CD4-positive, alpha-beta T cell (primary cell): ENCODE results near the gene HS2ST1. TPM values are rescaled to one million over a fixed set of nuclear protein-coding genes. Genes with fewer than 3 reads are reported as not detected.

Experiments
- ATAC-seq: fragments of 200-7000 bp; cut with Tn5 transposase; one replicate; pipeline ENCODE4 v1.10.0; 2022; ENCODE audit warnings: mild to moderate bottlenecking; ENCODE audit not compliant: poor library complexity
- CTCF ChIA-PET: fragments of 350-600 bp; sonication (Branson Sonifier 250); formaldehyde crosslinking; loops from one replicate; lab custom pipeline; 2021; ENCODE audit warnings: antibody characterized with exemption, inconsistent platforms; lab: Charles Lee
- POLR2A ChIA-PET: fragments of 350-600 bp; sonication (Branson Sonifier 250); formaldehyde crosslinking; loops from one replicate; lab custom pipeline; 2021; ENCODE audit warnings: antibody characterized with exemption, inconsistent platforms; lab: Charles Lee
- DNase-seq, 14 experiments: peaks; one replicate each; pipeline ENCODE4 v3.0.0-alpha.2; 2013 to 2020; ENCODE audit warnings: mixed read lengths in 2 of 14
- H3K27ac ChIP-seq, 2 donors: one replicate each; pipeline versions ENCODE4 v1.5.1 to v1.7.0; 2013; ENCODE audit warnings: low read length in 2 of 2, low read depth in 1 of 2, mild to moderate bottlenecking in 1 of 2
- H3K27me3 ChIP-seq, 2 experiments: 1 replicate in 1 of 2; 2 replicates in 1 of 2; pipeline versions ENCODE4 v1.6.1 to v1.7.0; 2013; ENCODE audit warnings: low read length in 2 of 2, control low read depth in 1 of 2, mild to moderate bottlenecking in 1 of 2, moderate library complexity in 1 of 2; ENCODE audit not compliant: insufficient read depth in 2 of 2, control insufficient read depth in 1 of 2
- H3K36me3 ChIP-seq: one replicate; pipeline ENCODE4 v1.6.1; 2013; ENCODE audit warnings: low read length, control low read depth; ENCODE audit not compliant: insufficient read depth
- H3K4me1 ChIP-seq: one replicate; pipeline ENCODE4 v1.6.1; 2013; ENCODE audit warnings: low read length, control low read depth; ENCODE audit not compliant: insufficient read depth
- H3K4me3 ChIP-seq: one replicate; pipeline ENCODE4 v1.5.1; 2013; ENCODE audit warnings: mild to moderate bottlenecking, low read length, moderate library complexity
- H3K9me3 ChIP-seq, 2 experiments: 1 replicate in 1 of 2; 2 replicates in 1 of 2; pipeline versions ENCODE4 v1.6.1 to v1.7.0; 2013; ENCODE audit warnings: low read length in 2 of 2, mild to moderate bottlenecking in 2 of 2, control low read depth in 1 of 2, moderate library complexity in 1 of 2; ENCODE audit not compliant: control insufficient read depth in 1 of 2, insufficient read depth in 1 of 2
- H3K27ac Mint-ChIP-seq: one replicate; pipeline ENCODE4 v1.8.0; 2020; ENCODE audit warnings: mixed read lengths
- H3K27me3 Mint-ChIP-seq: one replicate; pipeline ENCODE4 v1.8.0; 2021; ENCODE audit warnings: mixed read lengths
- H3K36me3 Mint-ChIP-seq: one replicate; pipeline ENCODE4 v1.8.0; 2021; ENCODE audit warnings: low read depth, mixed read lengths
- H3K4me1 Mint-ChIP-seq: one replicate; pipeline ENCODE4 v1.8.0; 2021; ENCODE audit warnings: low read depth, mixed read lengths
- H3K4me3 Mint-ChIP-seq: one replicate; pipeline ENCODE4 v1.8.0; 2020; ENCODE audit warnings: mild to moderate bottlenecking, mixed read lengths
- H3K9me3 Mint-ChIP-seq: one replicate; pipeline ENCODE4 v1.8.0; 2020; ENCODE audit warnings: mixed read lengths
- intact Hi-C, 2 experiments: fragments of 100-400 bp; cut with DNase I in 1 of 2; cut with micrococcal nuclease in 1 of 2; formaldehyde crosslinking; loops; one replicate each; pipeline versions ENCODE4 v1.15.1 to v1.9.0; 2023 to 2025; cut with DNase I, micrococcal nuclease
- total RNA-seq, 174 experiments: library from RNA in 2 of 174; stranded (reverse) in 2 of 174; gene quantifications; one replicate each; pipeline ENCODE4 v1.2.3 and lab custom pipeline; 2021 to 2026
- TF ChIP-seq, protein P1 (sequence below): fragments of 200-600 bp; IDR thresholded peaks from one replicate; pipeline ENCODE4 v1.8.0; 2022; ENCODE audit warnings: antibody characterized with exemption, mild to moderate bottlenecking

The HS2ST1 gene
- total RNA-seq, 2 experiments from 2014 or later, result 6.7 to 6.9 TPM

DNA sequence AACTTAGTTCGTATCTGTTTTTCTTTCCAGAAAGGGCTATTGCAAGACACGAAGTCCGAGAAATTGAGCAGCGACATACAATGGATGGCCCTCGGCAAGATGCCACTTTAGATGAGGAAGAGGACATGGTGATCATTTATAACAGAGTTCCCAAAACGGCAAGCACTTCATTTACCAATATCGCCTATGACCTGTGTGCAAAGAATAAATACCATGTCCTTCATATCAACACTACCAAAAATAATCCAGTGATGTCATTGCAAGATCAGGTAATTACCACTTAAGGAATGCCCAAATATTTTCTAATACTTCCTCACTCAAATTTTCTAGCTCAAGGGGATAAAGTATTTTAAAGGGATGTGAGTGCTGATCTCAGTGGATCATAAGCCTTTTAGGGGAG, 158.5 kb downstream of the HS2ST1 start:
- no peaks in the 10 kb centered on the region for H3K27me3 Mint-ChIP-seq
- TF ChIP-seq, protein P1, sequence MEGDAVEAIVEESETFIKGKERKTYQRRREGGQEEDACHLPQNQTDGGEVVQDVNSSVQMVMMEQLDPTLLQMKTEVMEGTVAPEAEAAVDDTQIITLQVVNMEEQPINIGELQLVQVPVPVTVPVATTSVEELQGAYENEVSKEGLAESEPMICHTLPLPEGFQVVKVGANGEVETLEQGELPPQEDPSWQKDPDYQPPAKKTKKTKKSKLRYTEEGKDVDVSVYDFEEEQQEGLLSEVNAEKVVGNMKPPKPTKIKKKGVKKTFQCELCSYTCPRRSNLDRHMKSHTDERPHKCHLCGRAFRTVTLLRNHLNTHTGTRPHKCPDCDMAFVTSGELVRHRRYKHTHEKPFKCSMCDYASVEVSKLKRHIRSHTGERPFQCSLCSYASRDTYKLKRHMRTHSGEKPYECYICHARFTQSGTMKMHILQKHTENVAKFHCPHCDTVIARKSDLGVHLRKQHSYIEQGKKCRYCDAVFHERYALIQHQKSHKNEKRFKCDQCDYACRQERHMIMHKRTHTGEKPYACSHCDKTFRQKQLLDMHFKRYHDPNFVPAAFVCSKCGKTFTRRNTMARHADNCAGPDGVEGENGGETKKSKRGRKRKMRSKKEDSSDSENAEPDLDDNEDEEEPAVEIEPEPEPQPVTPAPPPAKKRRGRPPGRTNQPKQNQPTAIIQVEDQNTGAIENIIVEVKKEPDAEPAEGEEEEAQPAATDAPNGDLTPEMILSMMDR, result no peak
- intact Hi-C loops, result no loop called here
- H3K27ac Mint-ChIP-seq, result no peak overlapping the region
- H3K9me3 Mint-ChIP-seq, result no peaks in the 10 kb centered on the region
- H3K4me3 Mint-ChIP-seq, result no peak overlapping the region
- ChIA-PET POLR2A (no interaction called here), CTCF (no interaction called here)
- no peak overlapping the region for H3K4me3 ChIP-seq
- H3K9me3 ChIP-seq, result no peaks in the 10 kb centered on the region
- peaks cover 12% of the 10 kb centered on the region for H3K36me3 Mint-ChIP-seq
- no peaks in the 10 kb centered on the region for H3K36me3 ChIP-seq
- H3K4me1 Mint-ChIP-seq, result no peaks in the 10 kb centered on the region
- H3K27me3 ChIP-seq, result no peaks in the 10 kb centered on the region
- no peak for DNase-seq
- H3K4me1 ChIP-seq, result no peaks in the 10 kb centered on the region
- no peak for ATAC-seq
- no peak overlapping the region for H3K27ac ChIP-seq

- no peaks in the 10 kb centered on the region for H3K27me3 Mint-ChIP-seq
These were observed 159.8 kb downstream of the HS2ST1 start for GRCh38 chr1:87074001-87074795.

DNA sequence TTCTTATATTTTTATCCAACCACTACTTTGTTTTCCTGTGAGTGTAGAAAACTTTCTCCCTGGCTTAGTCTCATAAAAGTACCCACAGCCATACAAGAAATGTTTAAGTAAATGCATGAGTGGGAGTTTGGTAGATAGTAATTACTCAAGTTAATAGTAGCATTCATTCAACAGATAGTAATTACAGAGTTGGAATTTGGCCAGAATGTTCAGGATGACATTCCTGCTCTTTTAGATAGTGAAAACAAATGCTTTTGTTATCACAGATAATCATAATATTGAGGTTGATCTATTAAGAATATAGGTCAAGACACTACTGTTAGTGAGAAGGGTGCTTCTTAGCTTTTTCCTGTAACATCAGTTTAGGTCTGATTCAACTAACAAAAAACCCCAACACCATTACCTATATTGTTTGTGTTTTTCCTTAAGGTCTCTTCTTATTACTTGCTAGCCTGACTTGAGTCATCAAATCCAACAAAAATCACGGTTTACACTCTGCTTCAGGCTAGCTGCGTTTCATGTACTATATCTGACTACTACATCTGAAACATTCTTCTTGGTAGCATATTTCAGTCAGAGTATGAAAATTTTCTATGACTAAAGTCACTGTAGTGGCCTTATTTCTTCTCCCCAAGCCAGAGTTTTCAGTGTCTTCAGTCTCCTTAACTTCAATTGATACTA, 163.7 kb downstream of the HS2ST1 start:
- Mint-ChIP-seq H3K27ac (no peak overlapping the region), H3K4me3 (no peak overlapping the region), H3K36me3 (peaks cover 12% of the 10 kb centered on the region), H3K9me3 (no peaks in the 10 kb centered on the region), H3K27me3 (no peaks in the 10 kb centered on the region), H3K4me1 (no peaks in the 10 kb centered on the region)
- POLR2A ChIA-PET, result no interaction called here
- CTCF ChIA-PET, result no interaction called here
- Histone ChIP-seq H3K36me3 (no peaks in the 10 kb centered on the region), H3K4me1 (no peaks in the 10 kb centered on the region), H3K27ac (no peak overlapping the region), H3K9me3 (no peaks in the 10 kb centered on the region), H3K27me3 (no peaks in the 10 kb centered on the region), H3K4me3 (no peak overlapping the region)
- ATAC-seq (no peak), DNase-seq (no peak)
- TF ChIP-seq, protein P1, result no peak
- intact Hi-C loops, result no loop called here

More at GRCh38 chr1:87074001-87074795, 159.8 kb downstream of the HS2ST1 start:
- no peaks in the 10 kb centered on the region for H3K36me3 ChIP-seq
- ChIA-PET POLR2A (interaction anchor here (0.6 kb wide), 1 partner anchor 189 kb away, joined by 3 read pairs; no protein-coding TSS in a partner anchor), CTCF (interaction anchor here (0.7 to 1.6 kb wide), 3 partner anchors 9 to 370 kb away, joined by 3 read pairs; partner anchors contain the start of gene SH3GLB1)
- no peak overlapping the region for H3K4me3 ChIP-seq
- Mint-ChIP-seq H3K4me1 (no peaks in the 10 kb centered on the region), H3K27ac (no peak overlapping the region), H3K36me3 (peaks cover 12% of the 10 kb centered on the region), H3K9me3 (no peaks in the 10 kb centered on the region), H3K4me3 (no peak overlapping the region)
- no peak for ATAC-seq
- no peaks in the 10 kb centered on the region for H3K4me1 ChIP-seq
- intact Hi-C loops, result no loop called here
- H3K9me3 ChIP-seq, result no peaks in the 10 kb centered on the region
- H3K27me3 ChIP-seq, result no peaks in the 10 kb centered on the region
- no peak for DNase-seq
- H3K27ac ChIP-seq, result no peak overlapping the region
- TF ChIP-seq, protein P1, result no peak
